Measurements from ENCODE around the gene ACSL3.

The ACSL3 gene

GRCh38 chr2:222862106-222862908 lies 1.5 kb downstream of the ACSL3 start:
- Histone ChIP-seq H3K4me3 (replicated peaks; ENCODE audit: insufficient read depth, low read length) (peak overlapping the region; percentile 90), H3K27ac (replicated peaks) (no peak overlapping the region), H3K27me3 (ENCODE audit: insufficient read depth, poor library complexity, severe bottlenecking) (no peaks in the 10 kb centered on the region)
- TF ChIP-seq GABPA (IDR thresholded peaks at IDR 0.05; ENCODE audit: low read depth): no peak
- 0 out of 2 replicates have a peak, but pooled peaks have one; percentile 8 for TF ChIP-seq SPI1 (IDR thresholded peaks at IDR 0.05; ENCODE audit: borderline replicate concordance, low read depth)
- TF ChIP-seq POLR2AphosphoS5 (IDR thresholded peaks at IDR 0.05; ENCODE audit: low read depth): no peak
- DNase-seq (ENCODE audit: low read depth in 1 of 2, low spot score in 1 of 2): no peak

GRCh38 chr2:222862909-222863544 lies 2.2 kb downstream of the ACSL3 start:
- DNase-seq (ENCODE audit: low read depth in 1 of 2, low spot score in 1 of 2): no peak
- Histone ChIP-seq H3K27ac (replicated peaks) (no peak overlapping the region), H3K4me3 (replicated peaks; ENCODE audit: insufficient read depth, low read length) (no peak overlapping the region), H3K27me3 (ENCODE audit: insufficient read depth, poor library complexity, severe bottlenecking) (no peaks in the 10 kb centered on the region)
- no peak for TF ChIP-seq POLR2AphosphoS5 (IDR thresholded peaks at IDR 0.05; ENCODE audit: low read depth)
- TF ChIP-seq SPI1 (IDR thresholded peaks at IDR 0.05; ENCODE audit: borderline replicate concordance, low read depth): no peak
- TF ChIP-seq GABPA (IDR thresholded peaks at IDR 0.05; ENCODE audit: low read depth): no peak
- TF ChIP-seq, protein P1, sequence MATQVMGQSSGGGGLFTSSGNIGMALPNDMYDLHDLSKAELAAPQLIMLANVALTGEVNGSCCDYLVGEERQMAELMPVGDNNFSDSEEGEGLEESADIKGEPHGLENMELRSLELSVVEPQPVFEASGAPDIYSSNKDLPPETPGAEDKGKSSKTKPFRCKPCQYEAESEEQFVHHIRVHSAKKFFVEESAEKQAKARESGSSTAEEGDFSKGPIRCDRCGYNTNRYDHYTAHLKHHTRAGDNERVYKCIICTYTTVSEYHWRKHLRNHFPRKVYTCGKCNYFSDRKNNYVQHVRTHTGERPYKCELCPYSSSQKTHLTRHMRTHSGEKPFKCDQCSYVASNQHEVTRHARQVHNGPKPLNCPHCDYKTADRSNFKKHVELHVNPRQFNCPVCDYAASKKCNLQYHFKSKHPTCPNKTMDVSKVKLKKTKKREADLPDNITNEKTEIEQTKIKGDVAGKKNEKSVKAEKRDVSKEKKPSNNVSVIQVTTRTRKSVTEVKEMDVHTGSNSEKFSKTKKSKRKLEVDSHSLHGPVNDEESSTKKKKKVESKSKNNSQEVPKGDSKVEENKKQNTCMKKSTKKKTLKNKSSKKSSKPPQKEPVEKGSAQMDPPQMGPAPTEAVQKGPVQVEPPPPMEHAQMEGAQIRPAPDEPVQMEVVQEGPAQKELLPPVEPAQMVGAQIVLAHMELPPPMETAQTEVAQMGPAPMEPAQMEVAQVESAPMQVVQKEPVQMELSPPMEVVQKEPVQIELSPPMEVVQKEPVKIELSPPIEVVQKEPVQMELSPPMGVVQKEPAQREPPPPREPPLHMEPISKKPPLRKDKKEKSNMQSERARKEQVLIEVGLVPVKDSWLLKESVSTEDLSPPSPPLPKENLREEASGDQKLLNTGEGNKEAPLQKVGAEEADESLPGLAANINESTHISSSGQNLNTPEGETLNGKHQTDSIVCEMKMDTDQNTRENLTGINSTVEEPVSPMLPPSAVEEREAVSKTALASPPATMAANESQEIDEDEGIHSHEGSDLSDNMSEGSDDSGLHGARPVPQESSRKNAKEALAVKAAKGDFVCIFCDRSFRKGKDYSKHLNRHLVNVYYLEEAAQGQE (IDR thresholded peaks at IDR 0.05; ENCODE audit: insufficient replicate concordance, low read depth): no peak
- TF ChIP-seq, protein P2, sequence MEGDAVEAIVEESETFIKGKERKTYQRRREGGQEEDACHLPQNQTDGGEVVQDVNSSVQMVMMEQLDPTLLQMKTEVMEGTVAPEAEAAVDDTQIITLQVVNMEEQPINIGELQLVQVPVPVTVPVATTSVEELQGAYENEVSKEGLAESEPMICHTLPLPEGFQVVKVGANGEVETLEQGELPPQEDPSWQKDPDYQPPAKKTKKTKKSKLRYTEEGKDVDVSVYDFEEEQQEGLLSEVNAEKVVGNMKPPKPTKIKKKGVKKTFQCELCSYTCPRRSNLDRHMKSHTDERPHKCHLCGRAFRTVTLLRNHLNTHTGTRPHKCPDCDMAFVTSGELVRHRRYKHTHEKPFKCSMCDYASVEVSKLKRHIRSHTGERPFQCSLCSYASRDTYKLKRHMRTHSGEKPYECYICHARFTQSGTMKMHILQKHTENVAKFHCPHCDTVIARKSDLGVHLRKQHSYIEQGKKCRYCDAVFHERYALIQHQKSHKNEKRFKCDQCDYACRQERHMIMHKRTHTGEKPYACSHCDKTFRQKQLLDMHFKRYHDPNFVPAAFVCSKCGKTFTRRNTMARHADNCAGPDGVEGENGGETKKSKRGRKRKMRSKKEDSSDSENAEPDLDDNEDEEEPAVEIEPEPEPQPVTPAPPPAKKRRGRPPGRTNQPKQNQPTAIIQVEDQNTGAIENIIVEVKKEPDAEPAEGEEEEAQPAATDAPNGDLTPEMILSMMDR (IDR thresholded peaks at IDR 0.05; ENCODE audit: insufficient read depth, low read length): no peak

DNA sequence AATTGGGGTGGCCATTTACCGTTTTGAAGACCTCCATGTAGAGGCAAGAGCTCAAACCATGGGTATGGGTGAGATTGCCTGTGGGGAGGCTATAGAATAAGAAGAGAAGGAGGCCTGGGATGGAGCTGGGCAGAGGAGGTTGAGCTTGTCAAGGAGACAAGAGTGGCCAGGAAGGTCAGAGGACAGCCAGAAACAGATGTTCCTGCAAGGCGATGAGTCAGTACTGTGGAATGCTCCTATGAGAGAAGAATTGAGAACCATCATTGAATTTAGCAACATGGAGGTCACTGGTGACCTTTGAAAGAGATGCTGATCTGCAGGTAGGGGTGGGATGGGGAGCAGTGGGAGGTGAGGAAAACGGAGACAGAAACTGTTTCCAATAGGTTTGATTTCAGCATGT lies 3.5 kb downstream of the ACSL3 start:
- DNase-seq (ENCODE audit: low read depth in 1 of 2, low spot score in 1 of 2): no peak
- H3K27ac ChIP-seq (replicated peaks): no peak overlapping the region
- TF ChIP-seq, protein P1 (IDR thresholded peaks at IDR 0.05; ENCODE audit: insufficient replicate concordance, low read depth): no peak
- TF ChIP-seq, protein P2 (IDR thresholded peaks at IDR 0.05; ENCODE audit: insufficient read depth, low read length): no peak
- no peaks in the 10 kb centered on the region for H3K27me3 ChIP-seq (ENCODE audit: insufficient read depth, poor library complexity, severe bottlenecking)
- H3K4me3 ChIP-seq (replicated peaks; ENCODE audit: insufficient read depth, low read length): no peak overlapping the region

- no peak overlapping the region for H3K27ac ChIP-seq (replicated peaks)
- no peaks in the 10 kb centered on the region for H3K27me3 ChIP-seq (ENCODE audit: insufficient read depth, poor library complexity, severe bottlenecking)
- DNase-seq (ENCODE audit: low read depth in 1 of 2, low spot score in 1 of 2): no peak
- no peak for TF ChIP-seq POLR2AphosphoS5 (IDR thresholded peaks at IDR 0.05; ENCODE audit: low read depth)
- TF ChIP-seq, protein P2 (IDR thresholded peaks at IDR 0.05; ENCODE audit: insufficient read depth, low read length): no peak
- H3K4me3 ChIP-seq (replicated peaks; ENCODE audit: insufficient read depth, low read length): no peak overlapping the region
These were observed 4.5 kb downstream of the ACSL3 start for GRCh38 chr2:222865301-222865700.
